ENCODE results near the gene RBPJ.

RBPJ gene

GRCh38 chr4:26320538-26321372 lies at the start of gene RBPJ:
Gene RBPJ (plus strand): TSS chr4:26321014. CDS start chr4:26321029, 15 bp downstream.
- DNase-seq = peak; percentile 97

- DNase-seq = no peak
Observed at GRCh38 chr4:26271703-26272102, 49.1 kb upstream of the RBPJ start.

GRCh38 chr4:26272654-26273615 lies 47.9 kb upstream of the RBPJ start:
- no peak for DNase-seq

GRCh38 chr4:26273616-26273980 lies 47.2 kb upstream of the RBPJ start:
- no peak for DNase-seq

GRCh38 chr4:26275281-26275680 lies 45.5 kb upstream of the RBPJ start:
- DNase-seq = no peak

- DNase-seq = no peak
Observed at GRCh38 chr4:26279446-26279845, 41.4 kb upstream of the RBPJ start.

- no peak for DNase-seq
Observed at GRCh38 chr4:26281881-26282280, 38.9 kb upstream of the RBPJ start.

GRCh38 chr4:26284536-26284935 lies 36.3 kb upstream of the RBPJ start:
- no peak for DNase-seq

GRCh38 chr4:26285272-26285671 lies 35.5 kb upstream of the RBPJ start:
- DNase-seq = no peak

- DNase-seq = no peak
Observed at GRCh38 chr4:26287756-26288155, 33.1 kb upstream of the RBPJ start.

- DNase-seq = no peak
Observed at GRCh38 chr4:26288355-26288909, 32.4 kb upstream of the RBPJ start.

- no peak for DNase-seq
Observed at GRCh38 chr4:26289401-26289800, 31.4 kb upstream of the RBPJ start.

GRCh38 chr4:26290321-26290720 lies 30.5 kb upstream of the RBPJ start:
- DNase-seq = no peak

- DNase-seq = no peak
Observed at GRCh38 chr4:26294904-26295303, 25.9 kb upstream of the RBPJ start.

GRCh38 chr4:26296021-26296420 lies 24.8 kb upstream of the RBPJ start:
- DNase-seq = no peak

- DNase-seq = no peak
Observed at GRCh38 chr4:26296514-26296913, 24.3 kb upstream of the RBPJ start.

GRCh38 chr4:26297219-26297618 lies 23.6 kb upstream of the RBPJ start:
- no peak for DNase-seq

- no peak for DNase-seq
Observed at GRCh38 chr4:26298198-26298947, 22.4 kb upstream of the RBPJ start.

- DNase-seq = no peak
Observed at GRCh38 chr4:26299254-26299882, 21.4 kb upstream of the RBPJ start.

- DNase-seq = no peak
Observed at GRCh38 chr4:26300314-26301307, 20.2 kb upstream of the RBPJ start.

Data from NCI-H1092 (cell line).